ENCODE data around the gene WNT7A.

Gene WNT7A

GRCh38 chr3:13834258-13835035, 45.4 kb downstream of the WNT7A start:
- no peak overlapping the region for H3K4me3 ChIP-seq
- DNase-seq (ENCODE audit: low spot score) = no peak
- H3K27ac ChIP-seq = no peak overlapping the region
- no peak for TF ChIP-seq CTCF (IDR thresholded peaks at IDR 0.05)

DNA sequence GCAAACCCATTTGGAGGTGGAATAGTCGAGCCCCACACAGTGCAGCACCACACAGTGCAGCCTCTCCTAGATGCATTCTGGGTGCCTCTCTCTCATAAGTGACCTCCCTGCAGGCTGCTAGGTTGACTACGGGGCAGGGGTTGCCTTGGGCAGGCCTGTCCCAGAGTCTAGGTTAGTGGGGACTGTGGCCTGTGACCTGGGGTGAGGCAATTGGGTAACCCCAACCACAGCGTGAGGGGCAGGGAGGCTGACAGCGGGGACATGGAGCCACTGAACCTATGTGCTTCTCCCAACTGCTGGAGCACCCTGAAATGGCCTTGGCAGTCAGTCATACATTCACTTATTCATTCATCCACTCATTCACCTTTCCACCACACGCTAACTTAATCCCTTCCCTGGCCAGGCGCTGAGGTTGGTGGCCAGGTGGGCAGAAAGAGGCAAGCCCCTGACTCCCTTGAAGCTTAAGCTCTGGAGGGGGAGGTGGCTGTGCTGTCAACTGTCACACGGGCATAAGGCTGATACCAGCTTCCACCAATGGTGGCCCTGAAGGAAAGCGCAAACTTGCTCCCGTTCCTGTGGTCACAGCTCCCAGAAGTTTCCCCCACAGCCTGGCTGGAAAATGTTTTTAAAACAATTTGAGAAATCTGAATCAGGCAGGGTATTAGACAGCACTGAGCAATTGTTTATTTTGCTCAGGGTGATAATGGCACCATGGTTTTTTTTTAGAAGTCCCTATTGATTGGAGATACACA, 46.2 kb downstream of the WNT7A start:
- DNase-seq (ENCODE audit: low spot score) = no peak
- H3K27ac ChIP-seq = no peak overlapping the region
- TF ChIP-seq CTCF (IDR thresholded peaks at IDR 0.05) = no peak
- no peak overlapping the region for H3K4me3 ChIP-seq

- no peak for TF ChIP-seq CTCF (IDR thresholded peaks at IDR 0.05)
- no peak for DNase-seq (ENCODE audit: low spot score)
- Histone ChIP-seq H3K27ac (no peak overlapping the region), H3K4me3 (no peak overlapping the region)
Observed at GRCh38 chr3:13832130-13832529, 47.7 kb downstream of the WNT7A start.

DNA sequence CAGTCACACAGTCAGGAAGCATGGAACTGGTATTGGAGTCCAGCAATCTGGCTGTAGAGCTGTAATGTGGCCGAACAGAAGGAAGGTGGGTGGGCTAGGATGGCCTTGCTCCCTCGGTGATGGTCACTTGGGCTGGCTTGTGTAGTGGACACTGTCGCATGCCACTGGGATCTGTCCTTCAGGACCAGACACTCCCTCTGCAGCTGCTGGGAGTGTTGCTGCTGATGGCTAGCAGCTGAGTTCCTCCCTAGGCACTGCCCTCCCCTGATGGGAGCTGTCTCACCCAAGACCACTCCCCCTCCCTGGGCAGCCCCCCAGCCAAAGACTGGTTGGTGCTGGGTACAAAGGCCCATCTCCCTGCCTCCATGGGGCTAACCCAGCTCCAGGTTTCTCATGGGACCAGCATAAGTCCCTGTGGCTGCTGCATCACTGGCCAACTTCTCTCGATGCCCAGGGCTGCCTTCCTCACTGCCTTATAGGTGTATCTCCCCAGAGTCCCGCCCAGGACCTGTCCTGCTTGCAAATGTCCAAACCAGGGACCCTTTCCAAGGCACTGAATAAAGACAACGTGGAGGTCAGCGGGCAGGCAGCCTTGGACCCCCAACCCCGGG, 48.4 kb downstream of the WNT7A start:
- TF ChIP-seq CTCF (IDR thresholded peaks at IDR 0.05) = no peak
- Histone ChIP-seq H3K27ac (no peak overlapping the region), H3K4me3 (no peak overlapping the region)
- no peak for DNase-seq (ENCODE audit: low spot score)

GRCh38 chr3:13829311-13829710, 50.6 kb downstream of the WNT7A start:
- no peak overlapping the region for H3K4me3 ChIP-seq
- H3K27ac ChIP-seq = no peak overlapping the region
- DNase-seq (ENCODE audit: low spot score) = no peak
- TF ChIP-seq CTCF (IDR thresholded peaks at IDR 0.05) = no peak

GRCh38 chr3:13828501-13829265, 51.2 kb downstream of the WNT7A start:
- H3K27ac ChIP-seq = no peak overlapping the region
- no peak for DNase-seq (ENCODE audit: low spot score)
- TF ChIP-seq CTCF (IDR thresholded peaks at IDR 0.05) = no peak
- no peak overlapping the region for H3K4me3 ChIP-seq

Measured in coronary artery (tissue), 2 donors.